Stimulated activated CD4-positive, alpha-beta T cell treated with anti-CD3 and anti-CD28 coated beads, Interleukin-4, amount 100 ng/mL, for 24 hours (primary cell): Measurements from ENCODE around the gene MATN1.
"Not testable (repeated sequence)": the region's sequence is repeated elsewhere in the genome, so short reads cannot be mapped to it uniquely, and the experiment has no call there.

Source experiments
- DNase-seq: peaks from one replicate; pipeline ENCODE4 v3.0.0-alpha.2; 2020

MATN1 gene

DNA sequence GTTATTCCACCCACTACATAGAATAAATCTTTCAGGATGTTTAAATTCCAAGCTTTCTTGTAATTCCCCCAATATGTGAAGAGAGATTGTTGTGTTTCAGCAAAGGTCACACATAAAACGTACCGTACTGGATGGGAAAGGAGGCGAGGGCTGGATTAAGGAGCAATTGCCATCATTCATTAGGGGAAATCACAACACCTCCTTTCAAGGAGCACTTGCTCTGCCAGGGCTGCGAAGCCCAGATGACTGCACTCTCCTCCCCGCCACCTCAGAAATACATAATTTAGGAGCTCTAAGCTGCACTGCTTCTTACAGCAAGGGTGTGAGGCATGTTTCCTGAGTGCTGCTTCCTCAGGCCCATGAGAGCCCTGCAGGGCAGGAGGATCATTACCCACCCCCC is 29.6 kb downstream of the MATN1 start:
- DNase-seq: no peak

DNA sequence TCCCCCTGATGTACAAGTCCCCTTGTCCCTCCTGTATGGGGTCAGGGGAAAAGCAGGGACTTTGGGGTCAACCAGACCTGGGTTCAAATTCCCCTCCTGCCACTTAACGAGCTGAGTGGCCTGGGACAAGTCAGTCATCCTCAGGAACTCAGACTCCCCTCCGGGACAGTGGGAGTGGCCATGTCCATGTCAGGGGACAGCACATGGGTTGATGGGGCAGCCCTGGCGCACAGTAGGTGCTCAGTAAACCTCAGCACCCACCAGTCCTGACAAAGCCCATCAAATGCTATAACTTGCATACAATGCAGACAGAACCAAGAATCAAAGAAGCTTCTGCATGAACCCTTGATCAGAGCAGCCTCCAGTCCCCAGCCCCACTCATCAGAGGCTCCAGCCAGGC is 30.0 kb downstream of the MATN1 start:
- no peak for DNase-seq

DNA sequence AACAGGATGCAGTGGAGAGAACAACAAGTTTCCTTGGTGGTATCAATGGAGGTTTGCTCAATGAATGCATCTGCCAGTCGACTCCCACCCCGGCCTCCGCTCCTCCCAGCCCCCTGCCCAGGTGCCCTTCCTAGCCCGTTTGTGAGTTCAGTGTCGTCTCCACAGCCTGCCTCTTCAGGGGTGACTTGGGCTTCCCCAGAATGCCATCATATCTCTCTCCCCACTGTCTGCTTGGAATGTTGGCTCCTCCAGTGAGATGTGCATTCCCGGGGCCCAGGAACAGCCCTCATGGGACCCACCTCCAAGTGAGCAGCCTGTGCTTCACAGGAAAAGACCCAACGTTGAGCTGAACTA is 30.5 kb downstream of the MATN1 start:
- no peak for DNase-seq

DNA sequence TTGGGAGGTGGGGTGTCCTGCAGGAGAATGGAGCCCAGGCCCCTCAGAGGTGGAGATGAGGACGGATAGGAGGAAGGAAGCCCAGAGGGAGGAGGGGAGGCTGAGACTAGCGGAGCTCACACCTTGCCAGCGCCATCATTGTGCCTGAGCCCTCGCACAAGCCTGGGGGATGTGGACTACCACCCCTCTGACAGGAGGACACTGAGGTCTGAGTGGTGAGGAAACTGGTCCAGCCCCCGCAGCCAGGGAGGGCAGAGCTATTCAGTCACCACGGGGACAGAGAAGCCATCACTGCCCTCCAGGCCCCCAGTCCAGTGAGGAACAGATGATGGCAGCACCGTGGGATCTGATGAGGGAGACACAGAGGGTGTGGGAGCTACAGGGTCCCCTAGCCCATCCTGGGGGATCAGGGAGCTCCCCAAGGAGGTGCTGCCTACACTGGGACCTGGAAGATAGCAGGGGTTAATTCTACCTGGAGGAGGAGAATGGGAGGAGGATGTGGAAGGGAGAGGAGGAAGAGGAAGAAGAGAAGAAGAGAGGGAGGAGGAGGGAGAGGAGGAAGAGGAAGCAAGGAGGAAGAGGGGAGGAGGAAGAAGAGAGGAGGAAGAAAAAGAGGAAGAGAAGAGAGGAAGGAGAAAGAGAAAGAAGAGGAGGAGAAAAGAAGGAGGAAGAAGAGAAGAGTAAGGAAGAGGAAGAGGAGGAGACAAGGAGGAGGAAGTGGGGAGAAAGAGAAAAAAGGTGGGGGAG is 31.0 kb downstream of the MATN1 start:
- no peak for DNase-seq

DNA sequence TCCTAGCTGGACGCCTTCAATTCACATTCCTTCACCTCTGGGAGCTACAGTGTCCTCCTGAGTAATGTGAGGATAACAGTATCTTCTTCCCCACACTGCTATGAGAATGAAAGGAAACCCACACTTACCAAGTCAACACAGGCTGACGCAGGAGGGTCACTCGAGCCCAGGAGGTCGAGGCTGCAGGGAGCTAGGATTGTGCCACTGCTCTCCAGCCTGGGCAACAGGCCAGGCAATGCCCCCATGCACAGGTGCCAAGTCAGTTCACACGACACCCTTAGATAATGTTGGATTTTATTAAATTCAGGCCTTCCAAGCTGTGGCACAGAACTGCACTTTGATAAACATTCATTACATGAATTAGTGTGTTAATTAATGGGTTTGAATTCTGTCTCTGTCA is 31.9 kb downstream of the MATN1 start:
- DNase-seq: no peak

DNA sequence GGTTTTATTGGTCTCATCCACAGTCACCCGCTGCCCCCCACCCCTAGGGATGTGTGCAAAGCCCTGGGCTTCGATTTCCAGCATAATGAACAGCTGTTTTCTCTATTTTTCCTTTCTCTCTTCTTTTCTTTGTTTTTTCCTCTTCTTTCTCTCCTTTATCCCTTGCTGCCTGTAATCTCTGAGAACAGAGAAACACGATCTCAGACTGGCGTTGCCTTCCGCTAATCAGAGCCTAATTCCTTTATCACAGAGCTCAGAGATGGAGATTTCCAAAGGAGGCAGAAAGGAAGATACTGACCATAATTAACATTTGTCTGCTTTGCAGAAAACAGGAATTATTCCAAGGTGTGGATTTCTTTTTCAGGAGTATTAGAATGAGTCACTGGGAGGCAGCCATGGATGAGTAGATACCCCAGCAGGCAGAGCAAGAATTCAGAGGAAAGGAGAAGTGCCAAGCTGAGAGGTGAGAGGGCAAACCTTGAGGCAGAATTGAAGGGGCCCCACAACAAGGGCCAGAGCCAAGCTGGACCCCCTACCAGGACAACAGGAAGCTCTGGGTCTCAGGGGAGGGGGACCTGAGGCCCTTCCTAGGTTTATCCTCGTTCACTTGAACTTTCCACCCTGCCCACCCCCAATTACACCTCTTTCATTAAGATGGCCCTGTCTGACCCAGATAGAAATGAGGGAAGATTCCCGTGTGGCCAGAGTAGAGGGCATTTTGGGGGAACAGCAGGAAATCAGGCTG is 33.3 kb downstream of the MATN1 start:
- no peak for DNase-seq

DNA sequence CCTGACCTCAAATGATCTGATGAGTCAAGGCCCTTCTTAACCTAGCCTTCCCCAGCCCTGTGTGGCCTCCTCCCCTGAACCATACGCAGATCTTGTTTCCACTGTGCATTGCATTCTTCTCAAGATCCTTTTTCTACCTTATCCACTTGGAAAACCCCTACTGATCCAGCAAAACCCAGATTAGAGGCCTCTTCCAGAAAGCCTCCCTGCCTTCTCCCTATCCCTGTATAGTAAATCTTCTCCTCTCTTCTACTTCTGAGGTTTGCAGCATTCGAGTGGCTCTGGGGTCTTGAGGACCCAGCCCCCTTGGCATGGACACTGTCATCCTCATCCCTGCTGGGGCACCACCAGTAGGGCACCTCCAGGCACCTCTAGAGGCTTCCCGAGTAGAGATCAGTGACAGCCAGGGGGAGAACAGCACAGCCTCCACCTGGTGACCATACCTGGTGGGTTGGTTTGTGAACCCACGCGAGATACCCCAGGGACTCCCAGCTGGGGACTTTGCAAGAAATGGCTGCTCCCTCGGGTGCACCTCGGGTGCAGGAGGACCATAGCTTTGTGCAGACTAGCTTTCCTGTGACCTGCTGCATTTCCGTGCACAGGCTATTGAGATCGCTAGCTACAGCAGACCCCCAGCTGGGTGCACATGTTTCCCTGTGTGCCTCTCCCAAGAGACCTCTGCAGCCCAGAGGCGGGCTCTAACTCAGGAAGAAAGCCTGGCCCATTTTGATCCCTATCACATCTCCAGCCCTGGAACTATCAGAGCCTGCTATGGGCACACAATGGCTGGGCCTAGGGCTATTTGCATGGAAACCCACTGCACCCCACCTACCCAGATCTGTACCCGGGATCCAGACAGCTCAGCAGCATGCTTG is 34.2 kb downstream of the MATN1 start:
- DNase-seq: no peak

DNA sequence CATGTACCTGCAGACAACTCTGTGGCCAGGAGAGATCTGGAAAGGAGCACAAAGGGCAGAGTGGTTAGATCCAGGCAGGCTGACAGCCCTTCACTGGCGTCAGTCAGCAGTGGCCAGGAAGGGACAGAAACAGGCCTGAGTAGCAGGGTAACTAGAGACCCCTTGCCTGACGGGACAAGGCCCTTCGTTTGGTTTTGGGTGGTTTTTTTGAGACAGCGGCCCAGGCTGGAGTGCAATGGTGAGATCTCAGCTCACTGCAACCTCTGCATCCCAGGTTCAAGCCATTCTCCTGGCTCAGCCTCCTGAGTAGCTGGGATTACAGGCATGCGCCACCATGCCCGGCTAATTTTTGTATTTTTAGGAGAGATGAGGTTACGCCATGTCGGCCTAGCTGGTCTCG is 34.9 kb downstream of the MATN1 start:
- DNase-seq: not testable (repeated sequence)

DNA sequence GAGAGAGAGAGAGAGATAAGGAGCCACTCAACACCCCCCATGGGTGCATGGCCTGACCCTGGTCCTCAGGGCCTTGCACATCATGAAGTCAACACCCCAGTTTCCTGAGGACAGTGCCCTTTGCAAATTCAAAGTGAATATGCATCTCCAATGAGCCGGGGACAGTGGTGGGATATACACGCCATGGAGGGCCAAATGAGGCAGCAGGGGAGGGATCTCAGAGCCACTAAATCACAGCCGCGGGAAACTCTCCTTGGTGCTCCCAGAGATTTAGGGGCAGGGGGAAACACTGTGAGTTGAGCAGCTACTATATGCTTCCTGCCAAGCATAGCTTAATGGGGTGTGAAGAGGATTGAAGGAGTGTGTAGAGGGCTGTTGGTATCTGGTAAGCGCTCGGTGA is 35.5 kb downstream of the MATN1 start:
- DNase-seq: no peak

DNA sequence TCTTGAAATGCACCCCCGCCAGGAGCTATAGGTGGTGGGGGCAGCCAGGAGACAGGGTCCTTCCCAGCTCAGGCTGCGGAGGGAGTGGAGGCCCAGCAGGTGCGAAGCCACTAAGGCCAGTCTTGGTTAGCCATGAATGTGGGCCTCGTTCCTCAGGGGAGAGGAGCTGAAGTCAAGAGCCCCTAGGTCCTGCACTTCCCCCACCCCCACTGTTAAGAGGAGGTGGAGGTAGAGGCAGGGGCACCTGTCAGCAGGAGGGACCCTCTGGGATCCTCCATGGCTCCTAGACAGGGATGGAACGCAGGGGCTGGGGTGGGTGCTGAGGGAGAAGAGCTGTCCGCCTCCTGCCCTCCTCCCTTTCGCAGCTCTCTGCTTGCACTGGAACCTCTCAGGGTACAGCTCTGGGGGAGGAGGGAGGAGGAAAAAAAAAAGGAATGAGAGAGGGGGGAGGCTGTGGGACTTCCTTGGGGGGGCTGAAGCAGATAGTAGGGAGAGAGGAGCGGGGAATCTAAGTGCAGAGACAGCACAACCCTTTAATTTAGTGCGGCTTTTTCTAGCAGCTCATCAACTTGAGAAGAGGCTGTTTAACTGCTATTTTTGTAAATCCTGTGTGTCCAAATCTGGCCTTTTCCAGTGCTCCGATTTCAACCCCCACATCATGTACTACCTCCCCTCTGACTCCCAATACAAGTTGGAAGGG is 37.0 kb downstream of the MATN1 start:
- DNase-seq: no peak

DNA sequence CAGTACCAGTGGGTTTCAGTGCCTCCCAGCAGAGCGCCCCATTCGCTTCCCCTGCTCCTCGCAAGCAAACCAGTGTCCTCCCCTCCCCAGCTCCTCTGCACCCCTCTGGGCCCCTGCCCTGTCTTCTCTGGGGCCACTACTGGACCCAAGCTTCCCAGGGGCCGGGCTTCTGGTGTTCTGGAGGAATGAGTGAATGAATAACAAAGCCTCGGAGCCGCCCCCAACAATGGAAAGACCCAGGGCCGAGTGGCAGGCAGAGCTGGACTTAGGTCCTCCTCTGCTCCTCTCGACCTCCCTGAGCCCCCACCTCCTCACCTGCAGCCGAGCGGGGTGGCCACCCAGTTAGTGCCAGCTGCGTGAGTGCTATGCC is 37.6 kb downstream of the MATN1 start:
- DNase-seq: no peak

DNA sequence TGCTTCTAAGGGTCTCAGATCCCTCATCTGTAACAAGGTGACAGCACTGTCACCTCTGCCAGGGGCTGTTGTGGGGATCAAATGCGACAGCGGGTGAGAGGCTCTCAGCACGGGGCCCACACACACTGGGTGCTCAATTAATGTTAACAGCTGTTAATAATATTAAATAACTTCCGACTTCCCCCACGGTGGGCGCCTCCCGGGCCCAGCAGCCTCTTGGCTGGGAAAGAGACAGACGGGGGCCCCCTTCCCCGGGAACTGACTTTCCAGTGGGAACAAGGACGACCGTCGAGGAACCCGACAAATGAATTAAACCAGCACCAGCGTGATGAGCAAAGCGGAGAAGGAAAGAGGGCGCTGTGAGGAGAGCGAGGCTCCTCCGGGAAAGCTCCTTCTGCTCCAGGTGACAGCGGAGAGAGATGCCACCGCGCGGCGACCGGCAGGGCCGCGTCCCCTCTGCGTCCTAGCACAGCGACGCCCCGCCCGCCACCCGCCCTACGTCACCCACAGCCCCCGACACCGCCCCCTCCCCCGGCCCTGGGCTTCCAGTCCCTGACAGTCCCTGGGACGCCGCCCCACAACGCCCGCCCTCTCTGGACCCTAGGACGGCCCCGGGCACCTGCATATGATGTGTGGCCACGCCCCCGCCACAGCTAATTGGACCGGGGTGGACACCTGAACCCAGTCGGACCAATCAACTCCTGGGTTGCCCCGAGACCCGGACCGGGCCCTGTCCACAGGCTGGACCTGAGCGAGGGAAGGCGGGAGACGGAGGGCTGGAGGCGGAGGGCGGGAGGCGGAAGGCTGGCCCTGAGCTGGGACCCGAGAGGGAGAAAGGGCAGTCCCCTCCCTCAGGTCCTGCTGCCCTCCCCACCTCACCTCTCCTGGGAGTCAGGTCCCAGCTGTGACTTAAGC is 38.2 kb downstream of the MATN1 start:
- peak; percentile 10 for DNase-seq

DNA sequence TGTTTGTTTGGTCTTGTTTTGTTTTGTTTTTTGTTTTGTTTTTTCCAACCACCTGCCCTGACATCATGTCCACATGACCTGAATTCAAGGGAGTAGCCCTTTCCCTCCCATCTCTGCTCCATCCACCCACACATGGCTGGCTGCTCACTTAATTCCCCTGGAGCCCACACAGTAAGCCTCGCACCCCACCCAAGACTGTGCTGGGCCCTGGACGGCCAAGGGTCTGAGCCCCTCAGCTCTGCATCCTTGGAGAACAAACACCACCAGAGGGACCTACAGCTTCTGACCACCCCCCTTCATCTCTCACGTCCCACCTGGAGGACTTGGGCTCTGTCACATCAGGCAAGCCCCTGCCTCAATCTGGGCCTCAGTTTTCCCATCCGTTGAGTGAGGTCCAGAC is 39.1 kb downstream of the MATN1 start:
- DNase-seq: no peak

DNA sequence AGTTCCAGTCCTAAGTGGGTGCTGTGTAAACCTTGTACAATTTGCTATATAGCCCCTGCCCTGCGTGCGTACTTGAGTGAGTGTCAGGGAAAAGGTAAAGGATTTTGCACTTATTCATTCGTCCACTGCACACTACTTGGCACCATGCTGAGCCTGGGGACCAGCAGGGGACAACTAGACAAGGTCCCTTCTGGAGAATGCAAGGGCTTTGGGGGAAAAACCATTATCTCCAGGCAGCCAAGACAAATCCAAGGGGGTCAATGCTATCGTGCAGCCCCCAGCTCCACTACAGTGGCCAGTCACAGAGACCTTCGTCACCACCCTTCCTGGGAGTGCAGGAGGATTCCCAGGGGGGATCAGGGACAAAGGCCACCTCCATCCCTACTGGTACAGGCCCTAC is 39.7 kb downstream of the MATN1 start:
- no peak for DNase-seq

DNA sequence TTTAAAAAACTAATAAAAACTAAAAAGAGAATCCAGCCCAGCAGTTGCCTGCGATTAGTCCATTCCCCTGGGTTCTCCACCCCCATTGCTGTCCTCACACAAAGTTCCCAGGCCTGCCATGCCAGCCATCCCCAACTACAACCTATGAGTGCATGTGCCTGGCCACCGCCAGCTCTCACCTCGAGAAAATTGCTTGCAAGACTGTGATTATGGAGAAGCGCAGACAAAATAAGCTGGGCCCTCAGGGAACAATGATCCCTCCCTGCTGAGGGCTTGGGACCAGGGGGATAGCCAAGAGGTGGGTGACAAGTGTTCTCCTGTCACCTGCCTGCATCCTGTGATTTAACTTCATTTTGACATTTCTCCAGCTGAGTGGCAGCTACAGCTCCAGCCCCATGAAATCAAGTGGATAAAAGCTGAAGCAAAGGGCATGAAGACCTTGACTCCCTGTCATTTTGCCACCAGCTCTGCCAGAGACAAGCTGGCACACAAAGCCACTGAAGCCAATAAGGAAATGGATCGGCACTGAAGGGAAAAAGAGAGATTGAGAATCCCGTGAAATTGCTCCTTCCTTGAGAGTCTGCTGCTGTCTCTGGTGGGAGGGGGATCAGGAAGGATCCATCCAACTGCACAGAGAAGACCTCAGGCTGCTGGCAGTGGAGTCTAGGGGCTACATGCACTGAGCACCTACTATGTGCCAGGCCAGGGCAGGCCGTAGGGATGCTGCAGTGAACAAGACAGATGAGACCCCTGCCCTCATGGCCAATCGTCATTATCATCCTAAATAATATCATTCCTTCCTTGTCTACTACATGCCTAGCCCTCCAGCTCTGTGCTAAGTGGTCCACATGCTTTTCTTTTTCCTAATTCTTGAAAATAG is 40.7 kb downstream of the MATN1 start:
- no peak for DNase-seq

DNA sequence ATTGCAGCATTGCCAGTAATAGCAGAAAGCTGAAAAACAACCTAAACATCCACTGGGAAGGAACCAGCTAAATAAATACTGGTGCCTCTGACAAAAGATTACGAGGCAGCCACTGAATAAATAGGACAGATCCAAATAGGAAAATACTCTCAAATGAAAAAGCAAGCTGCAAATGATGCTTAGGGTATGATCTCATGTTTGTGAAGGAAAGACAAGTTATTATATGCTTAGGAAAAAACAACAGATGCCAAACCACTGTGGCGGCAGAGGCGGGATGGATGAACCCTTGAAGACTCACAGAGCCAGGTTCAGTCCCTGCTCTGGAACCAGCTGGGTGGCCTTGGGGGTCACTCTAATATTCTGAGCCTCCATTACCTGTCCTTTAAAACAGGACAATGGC is 41.6 kb downstream of the MATN1 start:
- no peak for DNase-seq

DNA sequence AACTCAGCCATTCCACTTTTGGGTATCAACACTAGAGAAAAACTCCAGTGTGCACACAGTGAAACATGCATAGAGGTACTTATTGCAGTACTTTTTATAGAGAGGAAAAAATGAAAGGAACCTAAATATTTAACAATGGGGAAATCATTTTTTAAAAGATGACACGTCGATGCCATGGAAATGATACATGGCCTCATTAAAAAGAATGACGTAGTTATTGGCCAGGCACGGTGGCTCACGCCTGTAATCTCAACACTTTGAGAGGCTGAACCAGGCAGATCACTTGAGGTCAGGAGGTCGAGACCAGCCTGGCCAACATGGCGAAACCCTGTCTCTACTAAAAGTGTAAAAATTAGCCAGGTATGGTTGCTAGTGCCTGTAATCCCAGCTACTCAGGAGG is 42.5 kb downstream of the MATN1 start:
- DNase-seq: no peak

DNA sequence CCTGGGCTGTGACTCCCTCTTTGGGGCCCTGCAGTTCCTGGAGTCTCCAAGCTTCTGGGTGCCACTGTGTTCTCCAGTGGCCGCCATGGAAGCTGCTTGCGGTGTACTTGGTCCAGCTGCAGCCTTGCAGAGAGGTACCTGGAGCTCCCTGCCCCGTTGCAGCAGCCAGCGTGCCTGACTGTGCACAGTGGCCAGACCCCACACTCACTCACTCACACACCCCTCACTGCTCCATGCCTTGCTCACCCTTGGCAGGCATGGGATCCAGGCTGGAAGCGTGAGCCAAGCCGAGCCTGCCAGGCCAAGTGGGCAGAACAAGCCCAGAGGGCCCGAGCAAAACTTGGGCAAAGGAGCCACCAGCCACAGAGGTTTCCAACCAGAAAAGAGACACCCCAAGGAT is 43.0 kb downstream of the MATN1 start:
- no peak for DNase-seq

DNA sequence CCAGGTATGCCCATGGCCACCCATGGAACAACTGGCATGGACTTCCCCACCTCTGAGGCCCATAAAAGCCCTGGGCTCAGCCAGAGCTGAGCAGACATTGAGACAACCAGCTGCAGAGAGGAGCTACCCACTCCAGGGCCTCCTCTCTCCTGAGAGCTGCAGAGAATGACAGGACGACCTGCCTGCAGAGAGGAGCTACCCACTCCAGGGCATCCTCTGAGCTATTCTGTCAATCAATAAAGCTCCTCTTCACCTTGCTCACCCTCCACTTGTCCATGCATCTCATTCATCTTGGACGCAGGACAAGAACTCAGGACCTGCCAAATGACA is 43.4 kb downstream of the MATN1 start:
- no peak for DNase-seq

DNA sequence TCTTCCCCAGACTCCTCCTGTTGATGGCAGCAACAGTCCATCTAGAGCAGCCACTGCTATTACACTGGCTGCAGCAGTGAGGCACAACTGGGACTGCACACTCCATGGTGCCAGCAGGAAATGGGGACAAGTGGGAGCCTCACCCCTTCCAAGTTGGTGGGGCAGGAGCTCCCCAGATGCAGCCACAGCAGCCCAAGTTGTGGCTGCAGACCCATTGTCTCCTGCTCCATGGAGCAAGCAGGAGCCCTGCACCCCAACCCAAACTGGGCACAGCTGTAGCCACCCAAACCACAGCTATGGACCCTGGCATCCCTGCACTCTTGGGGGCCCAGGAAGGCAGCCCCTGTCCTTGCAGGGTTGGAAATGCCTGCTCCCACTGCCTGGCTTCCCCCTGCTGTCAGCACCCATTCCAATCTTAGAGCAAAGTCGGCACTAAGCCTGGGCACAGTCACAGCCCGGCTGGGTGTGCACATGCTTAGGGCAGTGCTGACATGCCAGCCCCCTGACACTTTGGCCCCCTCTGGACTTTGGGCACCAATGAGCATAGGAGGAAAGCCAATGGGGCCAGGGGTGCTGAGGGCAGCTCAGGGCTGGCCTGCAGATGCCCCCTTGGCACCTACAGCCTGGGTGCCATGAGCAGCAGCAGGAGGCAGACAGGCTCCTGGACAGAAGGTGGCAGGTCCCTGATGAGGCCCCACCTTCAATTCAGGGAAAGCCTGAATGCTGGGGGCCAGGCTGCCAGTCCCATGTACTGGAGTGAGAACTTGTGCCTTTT is 44.0 kb downstream of the MATN1 start:
- no peak for DNase-seq
